Adrenal gland (tissue), 5 donors: ENCODE measurements around the gene COCH.

Experiments used
- POLR2A ChIP-seq, 2 donors: fragments of 450-650 bp; IDR thresholded peaks; one replicate each; pipeline ENCODE4 v1.6.1; 2017; ENCODE audit warnings: antibody characterized with exemption in 2 of 2, mild to moderate bottlenecking in 2 of 2, moderate library complexity in 1 of 2
- TF ChIP-seq, protein P1 (sequence below), 6 experiments: fragments of 450-650 bp in 4 of 6; fragments of 200-600 bp in 2 of 6; sonication (generic) in 1 of 6; IDR thresholded peaks; 1 replicate in 5 of 6; 2 replicates in 1 of 6; pipeline versions ENCODE4 v1.5.1 to v1.8.0; 2016 to 2021; ENCODE audit warnings: antibody characterized with exemption in 6 of 6, mild to moderate bottlenecking in 2 of 6, moderate library complexity in 1 of 6
- donor health status: DM: no; HTN: no; CAD: no.

DNA sequence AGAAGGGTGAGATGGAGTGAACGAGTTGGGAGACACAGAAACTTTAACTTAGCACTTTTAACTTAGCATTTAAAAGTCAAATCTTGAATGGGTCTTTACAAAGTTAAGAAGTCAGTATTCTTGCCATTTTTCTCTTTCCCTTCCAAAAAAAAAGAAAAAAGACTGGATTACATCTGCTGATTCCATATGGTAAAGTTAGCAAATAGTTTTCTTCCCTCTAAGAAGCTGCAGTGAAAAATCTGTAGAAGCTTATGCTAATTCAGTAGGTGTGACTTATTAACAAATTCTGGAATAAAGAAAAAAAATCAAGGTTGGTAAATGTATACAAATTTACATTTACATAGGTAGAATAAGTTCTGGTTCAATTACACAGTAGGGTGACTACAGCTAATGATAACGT is 50.9 kb downstream of the COCH start:
- TF ChIP-seq, protein P1, sequence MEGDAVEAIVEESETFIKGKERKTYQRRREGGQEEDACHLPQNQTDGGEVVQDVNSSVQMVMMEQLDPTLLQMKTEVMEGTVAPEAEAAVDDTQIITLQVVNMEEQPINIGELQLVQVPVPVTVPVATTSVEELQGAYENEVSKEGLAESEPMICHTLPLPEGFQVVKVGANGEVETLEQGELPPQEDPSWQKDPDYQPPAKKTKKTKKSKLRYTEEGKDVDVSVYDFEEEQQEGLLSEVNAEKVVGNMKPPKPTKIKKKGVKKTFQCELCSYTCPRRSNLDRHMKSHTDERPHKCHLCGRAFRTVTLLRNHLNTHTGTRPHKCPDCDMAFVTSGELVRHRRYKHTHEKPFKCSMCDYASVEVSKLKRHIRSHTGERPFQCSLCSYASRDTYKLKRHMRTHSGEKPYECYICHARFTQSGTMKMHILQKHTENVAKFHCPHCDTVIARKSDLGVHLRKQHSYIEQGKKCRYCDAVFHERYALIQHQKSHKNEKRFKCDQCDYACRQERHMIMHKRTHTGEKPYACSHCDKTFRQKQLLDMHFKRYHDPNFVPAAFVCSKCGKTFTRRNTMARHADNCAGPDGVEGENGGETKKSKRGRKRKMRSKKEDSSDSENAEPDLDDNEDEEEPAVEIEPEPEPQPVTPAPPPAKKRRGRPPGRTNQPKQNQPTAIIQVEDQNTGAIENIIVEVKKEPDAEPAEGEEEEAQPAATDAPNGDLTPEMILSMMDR (IDR thresholded peaks at IDR 0.05) = no peak
- no peak for TF ChIP-seq POLR2A (IDR thresholded peaks at IDR 0.05)
